ENCODE measurements around the gene RHOV. TPM values are rescaled to one million over a fixed set of nuclear protein-coding genes. Genes with fewer than 3 reads are reported as not detected.

Gene RHOV
- polyA plus RNA-seq, 1 donor from 2014 or later, result 2.8 TPM

DNA sequence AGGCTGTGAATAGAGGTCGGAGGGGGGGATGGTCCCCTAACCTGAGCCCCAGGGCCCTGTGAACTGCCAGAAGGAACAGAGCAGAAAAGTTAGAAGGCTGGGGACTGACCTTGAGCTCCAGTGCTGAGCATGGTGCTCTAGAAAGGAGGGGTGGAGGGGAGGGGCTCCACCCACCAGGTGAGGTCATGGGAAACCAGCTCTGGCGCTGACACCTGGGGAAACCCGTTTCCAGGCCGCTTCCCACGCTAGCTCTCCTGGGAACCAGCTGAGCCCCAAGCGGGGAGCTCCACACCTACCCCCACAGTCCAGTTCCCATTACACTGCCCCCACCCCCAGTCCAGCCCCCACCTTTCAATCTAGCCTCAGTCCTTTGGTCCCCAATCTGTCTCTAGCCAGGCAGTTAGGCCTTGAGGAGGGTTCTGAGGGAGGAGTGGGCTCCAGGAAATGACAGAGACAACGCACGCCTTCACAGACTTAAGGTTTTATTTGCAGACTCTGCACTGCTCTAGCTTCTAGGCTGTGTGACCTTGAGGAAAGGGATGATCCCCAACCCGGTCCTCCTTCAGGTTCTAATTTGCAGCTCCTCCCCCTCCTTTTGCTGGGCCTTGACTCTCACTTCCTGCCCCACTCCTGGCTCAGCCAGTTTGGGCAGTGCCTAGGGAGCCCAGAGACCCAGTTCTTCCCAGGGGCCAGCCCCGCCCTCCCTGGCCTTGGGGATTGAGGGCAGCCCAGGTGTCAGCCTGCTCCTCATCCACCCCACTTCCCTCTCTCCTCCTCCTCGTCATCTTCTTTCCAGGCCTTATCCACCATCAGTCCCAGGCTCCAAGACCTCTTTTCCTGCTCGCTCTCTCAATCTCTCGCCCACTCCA lies 2.1 kb downstream of the RHOV start:
- Histone ChIP-seq H3K9me2 (ENCODE audit: insufficient read depth, low read length) (no peaks in the 10 kb centered on the region), H3K9me3 (ENCODE audit: low read length) (no peaks in the 10 kb centered on the region), H3K27ac (ENCODE audit: low read length) (no peak overlapping the region), H3K4me3 (ENCODE audit: low read length) (no peak overlapping the region), H3K36me3 (ENCODE audit: insufficient read depth, low read length) (no peaks in the 10 kb centered on the region), H4K20me1 (ENCODE audit: insufficient read depth) (no peaks in the 10 kb centered on the region), H3K27me3 (ENCODE audit: insufficient read depth, low read depth, low read length) (peaks cover 10% of the 10 kb centered on the region), H3K79me2 (replicated peaks; ENCODE audit: insufficient read depth, low read length) (no peaks in the 10 kb centered on the region), H3K4me2 (ENCODE audit: low read length) (no peak overlapping the region), H3K9ac (ENCODE audit: low read length) (no peak overlapping the region), H3F3A (ENCODE audit: insufficient read depth, low read length, poor library complexity, severe bottlenecking) (no peaks in the 10 kb centered on the region), H2AFZ (ENCODE audit: low read depth, low read length) (no peak overlapping the region)
- TF ChIP-seq EZH2 (IDR thresholded peaks at IDR 0.05; ENCODE audit: borderline replicate concordance, insufficient read depth, low read length, poor library complexity, severe bottlenecking) (no peak), MXI1 (conservative IDR thresholded peaks at IDR 0.05; ENCODE audit: poor library complexity, severe bottlenecking) (no peak), REST (IDR thresholded peaks at IDR 0.05; ENCODE audit: borderline replicate concordance) (no peak), EP300 (conservative IDR thresholded peaks at IDR 0.05; ENCODE audit: poor library complexity, severe bottlenecking) (no peak), TAF1 (IDR thresholded peaks at IDR 0.05; ENCODE audit: low read depth) (no peak), SMC3 (conservative IDR thresholded peaks at IDR 0.05; ENCODE audit: poor library complexity) (no peak), RAD21 (conservative IDR thresholded peaks at IDR 0.05) (no peak), POLR2AphosphoS5 (IDR thresholded peaks at IDR 0.05) (no peak)
- TF ChIP-seq, protein P1, sequence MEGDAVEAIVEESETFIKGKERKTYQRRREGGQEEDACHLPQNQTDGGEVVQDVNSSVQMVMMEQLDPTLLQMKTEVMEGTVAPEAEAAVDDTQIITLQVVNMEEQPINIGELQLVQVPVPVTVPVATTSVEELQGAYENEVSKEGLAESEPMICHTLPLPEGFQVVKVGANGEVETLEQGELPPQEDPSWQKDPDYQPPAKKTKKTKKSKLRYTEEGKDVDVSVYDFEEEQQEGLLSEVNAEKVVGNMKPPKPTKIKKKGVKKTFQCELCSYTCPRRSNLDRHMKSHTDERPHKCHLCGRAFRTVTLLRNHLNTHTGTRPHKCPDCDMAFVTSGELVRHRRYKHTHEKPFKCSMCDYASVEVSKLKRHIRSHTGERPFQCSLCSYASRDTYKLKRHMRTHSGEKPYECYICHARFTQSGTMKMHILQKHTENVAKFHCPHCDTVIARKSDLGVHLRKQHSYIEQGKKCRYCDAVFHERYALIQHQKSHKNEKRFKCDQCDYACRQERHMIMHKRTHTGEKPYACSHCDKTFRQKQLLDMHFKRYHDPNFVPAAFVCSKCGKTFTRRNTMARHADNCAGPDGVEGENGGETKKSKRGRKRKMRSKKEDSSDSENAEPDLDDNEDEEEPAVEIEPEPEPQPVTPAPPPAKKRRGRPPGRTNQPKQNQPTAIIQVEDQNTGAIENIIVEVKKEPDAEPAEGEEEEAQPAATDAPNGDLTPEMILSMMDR (IDR thresholded peaks at IDR 0.05; ENCODE audit: poor library complexity, severe bottlenecking), result no peak

DNA sequence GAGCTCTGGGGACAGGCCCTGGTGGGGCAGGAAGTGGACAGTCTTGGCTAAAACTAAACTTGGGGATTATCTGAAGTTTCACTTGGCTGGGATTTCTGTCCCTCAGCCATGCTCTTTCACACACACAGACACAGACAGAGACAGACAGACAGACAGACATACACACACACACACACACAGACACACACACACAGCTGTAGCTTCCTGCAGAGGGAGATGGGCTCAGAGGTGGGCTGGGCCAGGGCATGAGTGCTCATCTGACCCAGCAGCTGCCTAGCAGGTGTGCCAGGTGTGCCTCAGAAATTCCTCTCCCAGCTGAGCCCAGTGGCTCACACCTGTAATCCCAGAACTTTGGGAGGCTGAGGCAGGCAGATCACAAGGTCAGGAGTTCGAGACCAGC lies 3.3 kb downstream of the RHOV start:
- Histone ChIP-seq H3K4me2 (ENCODE audit: low read length) (no peak overlapping the region), H3K27ac (ENCODE audit: low read length) (no peak overlapping the region), H3K9ac (ENCODE audit: low read length) (no peak overlapping the region), H3K9me2 (ENCODE audit: insufficient read depth, low read length) (no peaks in the 10 kb centered on the region), H3K27me3 (ENCODE audit: insufficient read depth, low read depth, low read length) (peaks cover 10% of the 10 kb centered on the region), H3K79me2 (replicated peaks; ENCODE audit: insufficient read depth, low read length) (no peaks in the 10 kb centered on the region), H3K9me3 (ENCODE audit: low read length) (no peaks in the 10 kb centered on the region), H3F3A (ENCODE audit: insufficient read depth, low read length, poor library complexity, severe bottlenecking) (no peaks in the 10 kb centered on the region), H2AFZ (ENCODE audit: low read depth, low read length) (no peak overlapping the region), H4K20me1 (ENCODE audit: insufficient read depth) (no peaks in the 10 kb centered on the region), H3K4me3 (ENCODE audit: low read length) (no peak overlapping the region), H3K36me3 (ENCODE audit: insufficient read depth, low read length) (no peaks in the 10 kb centered on the region)
- TF ChIP-seq EP300 (conservative IDR thresholded peaks at IDR 0.05; ENCODE audit: poor library complexity, severe bottlenecking), result no peak
- TF ChIP-seq, protein P1 (IDR thresholded peaks at IDR 0.05; ENCODE audit: poor library complexity, severe bottlenecking), result no peak
- TF ChIP-seq REST (IDR thresholded peaks at IDR 0.05; ENCODE audit: borderline replicate concordance), result no peak
- no peak for TF ChIP-seq RAD21 (conservative IDR thresholded peaks at IDR 0.05)
- no peak for TF ChIP-seq TAF1 (IDR thresholded peaks at IDR 0.05; ENCODE audit: low read depth)
